K562 (cell line): ENCODE data around the gene DNAAF9. TPM values are rescaled to one million over a fixed set of nuclear protein-coding genes. Genes with fewer than 3 reads are reported as not detected.

Source experiments
- ARID3B ChIP-seq: fragments of 250-450 bp; sonication (Bioruptor Pico); IDR thresholded peaks from 2 replicates; pipeline ENCODE4 v1.4.0; 2020; ENCODE audit warnings: borderline replicate concordance
- DEAF1 ChIP-seq: fragments of 450-650 bp; formaldehyde crosslinking; IDR thresholded peaks from 2 replicates; pipeline ENCODE4 v1.4.0; 2020; ENCODE audit warnings: mild to moderate bottlenecking, moderate library complexity
- KLF6 ChIP-seq: fragments of 250-450 bp; sonication (Bioruptor Pico); IDR thresholded peaks from 2 replicates; pipeline ENCODE4 v1.4.0; 2020; ENCODE audit warnings: mild to moderate bottlenecking, moderate library complexity, borderline replicate concordance
- POLR2AphosphoS5 ChIP-seq: IDR thresholded peaks from 2 replicates; pipeline ENCODE4 v1.6.1; 2011; ENCODE audit warnings: mild to moderate bottlenecking, low read depth, low read length, moderate library complexity; ENCODE audit not compliant: control insufficient read depth, insufficient read depth
- SP2 ChIP-seq: IDR thresholded peaks from 2 replicates; pipeline ENCODE4 v1.6.1; 2011; ENCODE audit warnings: mild to moderate bottlenecking, low read depth, low read length, moderate library complexity; ENCODE audit not compliant: poor library complexity, severe bottlenecking; ENCODE audit errors: extremely low read depth
- TAF15 ChIP-seq: fragments of 200-400 bp; formaldehyde crosslinking; IDR thresholded peaks from 2 replicates; pipeline ENCODE4 v1.6.1; 2017; ENCODE audit warnings: mild to moderate bottlenecking, low read depth, low read length, moderate library complexity
- ZNF512 ChIP-seq: IDR thresholded peaks from 2 replicates; pipeline ENCODE4 v1.6.1; 2016; ENCODE audit warnings: missing genetic modification characterization, missing compliant biosample characterization
- polyA plus RNA-seq, 8 experiments: library from polyadenylated mRNA; depleted of rRNA in 4 of 8; stranded (reverse) in 5 of 8; unstranded in 3 of 8; fragments of >200 nt; fragmentation: Nextera tagmentation in 2 of 8; fragmentation: Illumina TruSeq in 1 of 8; extraction: Ambion mirVana in 2 of 8; extraction: Trizol in 1 of 8; gene quantifications; 2 replicates each; pipeline versions ENCODE4 v1.2.1 to v1.2.3, GENCODE V29; 2011 to 2014; ENCODE audit warnings: inconsistent platforms in 1 of 8, missing spikeins in 1 of 8
- total RNA-seq, 7 experiments: library from RNA; depleted of rRNA in 6 of 7; stranded (reverse); fragments of >200 nt in 6 of 7; fragmentation: Illumina TruSeq in 2 of 7; extraction: Trizol in 2 of 7; gene quantifications; 2 replicates each; pipeline versions ENCODE4 v1.2.1 to v1.2.3, GENCODE V29; 2011 to 2021; ENCODE audit warnings: low replicate concordance in 1 of 7

Gene DNAAF9
- total and polyA plus RNA-seq, 9 of the 15 experiments (the other 6 are each of a cell fraction or from before 2014, with no cell fraction given): 0.42 to 2.9 (median 1.9) TPM

DNA sequence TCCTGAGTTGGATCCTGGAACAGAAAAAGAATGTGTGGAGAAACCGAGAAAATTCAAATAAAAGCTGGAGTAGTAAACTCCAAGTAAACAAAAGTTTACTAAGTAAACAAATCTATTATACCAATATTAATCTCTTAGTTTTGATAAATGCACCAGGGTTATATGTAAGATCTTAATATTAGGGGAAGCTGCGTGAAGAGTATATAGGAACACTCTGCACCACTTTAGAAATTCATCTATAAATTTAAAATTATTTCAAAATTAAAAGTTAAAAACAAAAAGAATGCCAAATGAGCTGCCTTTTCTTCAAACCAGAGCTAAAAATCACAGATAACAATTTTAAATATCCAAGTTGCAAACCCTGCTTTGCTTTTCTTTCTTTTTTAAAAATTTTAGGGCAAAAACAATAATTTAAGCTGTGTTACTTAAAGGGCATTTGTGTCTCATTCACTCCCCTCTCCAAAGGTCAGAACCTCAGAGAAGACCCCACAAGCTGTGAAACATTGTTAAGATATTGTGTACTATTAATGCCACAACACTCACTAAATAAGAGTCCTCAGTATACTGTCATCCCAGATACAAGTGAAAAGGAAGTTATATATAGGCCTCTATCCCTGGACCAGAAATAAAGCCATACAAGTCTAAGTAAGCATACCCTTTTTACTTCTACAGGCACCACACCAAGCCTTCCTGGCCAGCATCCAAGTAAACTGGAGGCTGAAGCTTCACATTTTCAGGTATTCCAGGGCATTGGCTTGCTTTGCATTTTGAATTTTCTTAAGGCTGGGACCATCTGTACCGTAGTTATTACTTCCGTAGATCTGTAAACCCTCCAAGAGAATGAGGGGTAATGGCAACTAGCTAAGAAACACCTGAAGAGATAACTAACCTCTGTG is 7.0 kb downstream of the DNAAF9 start (continued):
- TF ChIP-seq DEAF1 (no peak), ZNF512 (tag) (no peak), POLR2AphosphoS5 (no peak), TAF15 (no peak), ARID3B (no peak), KLF6 (no peak), SP2 (no peak)
